HepG2 (cell line): ENCODE measurements around the gene PDLIM7. TPM values are rescaled to one million over a fixed set of nuclear protein-coding genes. Genes with fewer than 3 reads are reported as not detected.

Experiments
- CREB1 ChIP-seq, 2 experiments: fragments of 450-650 bp in 1 of 2; IDR thresholded peaks; 2 replicates each; pipeline ENCODE4 v1.6.1; 2016 to 2017; ENCODE audit warnings: control low read depth in 1 of 2, mild to moderate bottlenecking in 1 of 2, missing compliant biosample characterization in 1 of 2, missing genetic modification characterization in 1 of 2
- IKZF5 ChIP-seq: IDR thresholded peaks from 2 replicates; pipeline ENCODE4 v1.6.1; 2018; ENCODE audit warnings: missing genetic modification reagents, mild to moderate bottlenecking, missing compliant biosample characterization
- NAIF1 ChIP-seq: sonication (generic); formaldehyde crosslinking; IDR thresholded peaks from 2 replicates; pipeline ENCODE4 v1.5.0; 2020; ENCODE audit warnings: mild to moderate bottlenecking, missing genetic modification reagents, borderline replicate concordance
- NR0B2 ChIP-seq: sonication (generic); formaldehyde crosslinking; IDR thresholded peaks from 2 replicates; pipeline ENCODE4 v1.4.0; 2020; ENCODE audit warnings: mild to moderate bottlenecking, missing genetic modification reagents
- PRMT3 ChIP-seq: sonication (generic); formaldehyde crosslinking; IDR thresholded peaks from 2 replicates; pipeline ENCODE4 v1.8.1; 2022; ENCODE audit warnings: low read depth, mild to moderate bottlenecking, moderate library complexity, missing genetic modification reagents, borderline replicate concordance
- REXO4 ChIP-seq: sonication (generic); formaldehyde crosslinking; IDR thresholded peaks from 2 replicates; pipeline ENCODE4 v1.8.0; 2022; ENCODE audit warnings: missing genetic modification reagents, mild to moderate bottlenecking, borderline replicate concordance
- RFXANK ChIP-seq: IDR thresholded peaks from 2 replicates; pipeline ENCODE4 v1.6.1; 2016
- RFXAP ChIP-seq: sonication (generic); formaldehyde crosslinking; IDR thresholded peaks from 2 replicates; pipeline ENCODE4 v1.4.0; 2020; ENCODE audit warnings: missing genetic modification reagents, borderline replicate concordance
- THYN1 ChIP-seq: sonication (generic); formaldehyde crosslinking; IDR thresholded peaks from 2 replicates; pipeline ENCODE4 v1.8.1; 2023; ENCODE audit warnings: low read depth, mild to moderate bottlenecking, moderate library complexity, missing genetic modification reagents, borderline replicate concordance
- ZNF12 ChIP-seq: sonication (generic); formaldehyde crosslinking; IDR thresholded peaks from 2 replicates; pipeline ENCODE4 v1.5.0; 2020; ENCODE audit warnings: missing genetic modification reagents
- ZNF17 ChIP-seq: sonication (generic); formaldehyde crosslinking; IDR thresholded peaks from 2 replicates; pipeline ENCODE4 v1.5.0; 2020; ENCODE audit warnings: mild to moderate bottlenecking, missing genetic modification reagents
- ZNF253 ChIP-seq: sonication (generic); formaldehyde crosslinking; IDR thresholded peaks from 2 replicates; pipeline ENCODE4 v1.8.0; 2022; ENCODE audit warnings: mild to moderate bottlenecking, missing genetic modification reagents, borderline replicate concordance
- ZNF264 ChIP-seq: sonication (generic); formaldehyde crosslinking; IDR thresholded peaks from 2 replicates; pipeline ENCODE4 v1.4.0; 2020; ENCODE audit warnings: missing genetic modification reagents
- ZNF431 ChIP-seq: sonication (generic); formaldehyde crosslinking; IDR thresholded peaks from 2 replicates; pipeline ENCODE4 v1.9.0; 2022; ENCODE audit warnings: missing genetic modification reagents, low read depth, mild to moderate bottlenecking, borderline replicate concordance
- ZNF468 ChIP-seq: sonication (generic); formaldehyde crosslinking; IDR thresholded peaks from 2 replicates; pipeline ENCODE4 v1.8.0; 2022; ENCODE audit warnings: mild to moderate bottlenecking, moderate library complexity, missing genetic modification reagents
- ZNF552 ChIP-seq: sonication (generic); formaldehyde crosslinking; IDR thresholded peaks from 2 replicates; pipeline ENCODE4 v1.9.0; 2022; ENCODE audit warnings: missing genetic modification reagents, mild to moderate bottlenecking, borderline replicate concordance
- ZNF709 ChIP-seq: sonication (generic); formaldehyde crosslinking; IDR thresholded peaks from 2 replicates; pipeline ENCODE4 v1.5.0; 2020; ENCODE audit warnings: mild to moderate bottlenecking, missing genetic modification reagents
- ZNF75D ChIP-seq: sonication (generic); formaldehyde crosslinking; IDR thresholded peaks from 2 replicates; pipeline ENCODE4 v1.8.1; 2023; ENCODE audit warnings: missing genetic modification reagents, mild to moderate bottlenecking, borderline replicate concordance
- ZNF782 ChIP-seq: sonication (generic); formaldehyde crosslinking; IDR thresholded peaks from 2 replicates; pipeline ENCODE4 v1.4.0; 2020; ENCODE audit warnings: missing genetic modification reagents, mild to moderate bottlenecking, borderline replicate concordance
- ZNF788 ChIP-seq: sonication (generic); formaldehyde crosslinking; IDR thresholded peaks from 2 replicates; pipeline ENCODE4 v1.5.0; 2020; ENCODE audit warnings: mild to moderate bottlenecking, missing genetic modification reagents, borderline replicate concordance
- polyA plus RNA-seq, 8 experiments: library from polyadenylated mRNA; depleted of rRNA in 3 of 8; stranded (reverse) in 7 of 8; unstranded in 1 of 8; fragments of >200 nt; fragmentation: Illumina TruSeq in 4 of 8; extraction: Trizol in 4 of 8; gene quantifications; 2 replicates each; pipeline versions ENCODE4 v1.2.1 to v1.2.3, GENCODE V29; 2011 to 2016; ENCODE audit warnings: low read depth in 4 of 8, missing spikeins in 1 of 8, mixed read lengths in 1 of 8; ENCODE audit not compliant: insufficient read depth in 1 of 8
- total RNA-seq, 5 experiments: library from RNA; depleted of rRNA; stranded (reverse); fragments of >200 nt; fragmentation: Illumina TruSeq; extraction: Trizol; gene quantifications; 2 replicates each; pipeline ENCODE4 v1.2.3, GENCODE V29; 2016; ENCODE audit warnings: low read depth in 1 of 5
- TF ChIP-seq, protein P1 (sequence below): sonication (generic); formaldehyde crosslinking; IDR thresholded peaks from 2 replicates; pipeline ENCODE4 v1.5.0; 2020; ENCODE audit warnings: mild to moderate bottlenecking, missing genetic modification reagents
- TF ChIP-seq, protein P2 (sequence below): sonication (generic); formaldehyde crosslinking; IDR thresholded peaks from 2 replicates; pipeline ENCODE4 v1.8.0; 2022; ENCODE audit warnings: low read depth, missing genetic modification reagents

The PDLIM7 gene
- total and polyA plus RNA-seq, 2 of the 13 experiments (the other 11 are each of a cell fraction or from before 2014, with no cell fraction given) = 21.1 to 31.3 TPM

DNA sequence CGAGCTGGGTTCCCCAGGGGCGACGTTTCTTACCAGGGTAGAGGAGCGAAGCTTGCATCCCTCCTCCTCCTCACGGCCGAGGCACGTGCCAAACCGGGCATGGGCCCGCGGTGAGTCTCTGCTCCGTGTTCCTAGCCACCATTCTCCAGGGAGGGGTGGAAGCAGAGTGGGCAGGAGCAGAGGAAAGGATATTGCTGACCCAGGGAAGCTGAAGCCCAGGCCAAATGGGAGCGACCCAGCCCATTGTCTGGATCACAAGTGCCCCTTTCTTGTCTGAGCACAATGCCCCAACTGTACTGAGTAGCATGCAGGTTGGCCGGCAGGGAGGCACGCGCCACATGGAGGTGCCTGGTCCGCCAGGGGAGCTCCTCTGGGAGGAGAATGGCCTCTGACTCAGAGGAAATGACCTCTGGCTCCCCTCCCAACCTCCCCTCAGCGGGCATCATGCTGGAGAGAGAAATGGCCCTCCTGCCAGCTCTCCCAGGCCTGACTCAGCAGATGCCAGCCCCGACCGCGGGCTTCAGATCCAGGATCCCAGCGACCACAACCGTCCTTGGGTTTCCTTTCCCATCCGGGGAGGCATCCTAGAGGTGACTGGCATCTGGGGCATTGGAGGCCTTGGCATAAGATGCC, 49.7 kb downstream of the PDLIM7 start (continued):
- TF ChIP-seq, protein P1, sequence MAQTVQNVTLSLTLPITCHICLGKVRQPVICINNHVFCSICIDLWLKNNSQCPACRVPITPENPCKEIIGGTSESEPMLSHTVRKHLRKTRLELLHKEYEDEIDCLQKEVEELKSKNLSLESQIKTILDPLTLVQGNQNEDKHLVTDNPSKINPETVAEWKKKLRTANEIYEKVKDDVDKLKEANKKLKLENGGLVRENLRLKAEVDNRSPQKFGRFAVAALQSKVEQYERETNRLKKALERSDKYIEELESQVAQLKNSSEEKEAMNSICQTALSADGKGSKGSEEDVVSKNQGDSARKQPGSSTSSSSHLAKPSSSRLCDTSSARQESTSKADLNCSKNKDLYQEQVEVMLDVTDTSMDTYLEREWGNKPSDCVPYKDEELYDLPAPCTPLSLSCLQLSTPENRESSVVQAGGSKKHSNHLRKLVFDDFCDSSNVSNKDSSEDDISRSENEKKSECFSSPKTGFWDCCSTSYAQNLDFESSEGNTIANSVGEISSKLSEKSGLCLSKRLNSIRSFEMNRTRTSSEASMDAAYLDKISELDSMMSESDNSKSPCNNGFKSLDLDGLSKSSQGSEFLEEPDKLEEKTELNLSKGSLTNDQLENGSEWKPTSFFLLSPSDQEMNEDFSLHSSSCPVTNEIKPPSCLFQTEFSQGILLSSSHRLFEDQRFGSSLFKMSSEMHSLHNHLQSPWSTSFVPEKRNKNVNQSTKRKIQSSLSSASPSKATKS = no peak
- TF ChIP-seq ZNF782 (CRISPR knock-in tag) = no peak
- TF ChIP-seq ZNF253 (CRISPR knock-in tag) = no peak
- peak; percentile 29; the same call in 1 of the 2 replicates for TF ChIP-seq NR0B2 (CRISPR knock-in tag)
- TF ChIP-seq ZNF17 = no peak
- TF ChIP-seq NAIF1 (CRISPR knock-in tag) = no peak
- TF ChIP-seq CREB1 (IDR thresholded peaks at IDR 0.05) = no peak
- TF ChIP-seq CREB1 (CRISPR knock-in tag; IDR thresholded peaks at IDR 0.05) = no peak
- 0 out of 2 replicates have a peak, but pooled peaks have one; percentile 24 for TF ChIP-seq ZNF709 (CRISPR knock-in tag)
- TF ChIP-seq ZNF75D (CRISPR knock-in tag) = no peak
- no peak for TF ChIP-seq ZNF431 (CRISPR knock-in tag)
- no peak; the same call in 1 of the 2 replicates for TF ChIP-seq RFXAP (CRISPR knock-in tag)
- TF ChIP-seq, protein P2, sequence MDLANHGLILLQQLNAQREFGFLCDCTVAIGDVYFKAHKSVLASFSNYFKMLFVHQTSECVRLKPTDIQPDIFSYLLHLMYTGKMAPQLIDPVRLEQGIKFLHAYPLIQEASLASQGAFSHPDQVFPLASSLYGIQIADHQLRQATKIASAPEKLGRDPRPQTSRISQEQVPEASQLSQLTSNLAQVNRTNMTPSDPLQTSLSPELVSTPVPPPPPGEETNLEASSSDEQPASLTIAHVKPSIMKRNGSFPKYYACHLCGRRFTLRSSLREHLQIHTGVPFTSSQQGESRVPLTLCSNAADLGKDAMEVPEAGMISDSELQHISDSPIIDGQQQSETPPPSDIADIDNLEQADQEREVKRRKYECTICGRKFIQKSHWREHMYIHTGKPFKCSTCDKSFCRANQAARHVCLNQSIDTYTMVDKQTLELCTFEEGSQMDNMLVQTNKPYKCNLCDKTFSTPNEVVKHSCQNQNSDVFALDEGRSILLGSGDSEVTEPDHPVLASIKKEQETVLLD (CRISPR knock-in tag) = 0 out of 2 replicates have a peak, but pooled peaks have one; percentile 40
- TF ChIP-seq ZNF264 (CRISPR knock-in tag) = no peak
- TF ChIP-seq IKZF5 (CRISPR knock-in tag) = peak; percentile 63; the same call in 1 of the 2 replicates
- no peak for TF ChIP-seq PRMT3
- TF ChIP-seq ZNF788 = peak; percentile 40; the same call in 1 of the 2 replicates
- TF ChIP-seq ZNF552 (CRISPR knock-in tag) = no peak
- no peak for TF ChIP-seq ZNF12 (CRISPR knock-in tag)
- TF ChIP-seq THYN1 = no peak
- 0 out of 2 replicates have a peak, but pooled peaks have one; percentile 67 for TF ChIP-seq ZNF468
- TF ChIP-seq REXO4 (CRISPR knock-in tag) = no peak
- TF ChIP-seq RFXANK (CRISPR knock-in tag) = no peak
